Measurements from ENCODE around the gene EMILIN2.
"Not testable (repeated sequence)": the region's sequence is repeated elsewhere in the genome, so short reads cannot be mapped to it uniquely, and the experiment has no call there.

Gene EMILIN2

DNA sequence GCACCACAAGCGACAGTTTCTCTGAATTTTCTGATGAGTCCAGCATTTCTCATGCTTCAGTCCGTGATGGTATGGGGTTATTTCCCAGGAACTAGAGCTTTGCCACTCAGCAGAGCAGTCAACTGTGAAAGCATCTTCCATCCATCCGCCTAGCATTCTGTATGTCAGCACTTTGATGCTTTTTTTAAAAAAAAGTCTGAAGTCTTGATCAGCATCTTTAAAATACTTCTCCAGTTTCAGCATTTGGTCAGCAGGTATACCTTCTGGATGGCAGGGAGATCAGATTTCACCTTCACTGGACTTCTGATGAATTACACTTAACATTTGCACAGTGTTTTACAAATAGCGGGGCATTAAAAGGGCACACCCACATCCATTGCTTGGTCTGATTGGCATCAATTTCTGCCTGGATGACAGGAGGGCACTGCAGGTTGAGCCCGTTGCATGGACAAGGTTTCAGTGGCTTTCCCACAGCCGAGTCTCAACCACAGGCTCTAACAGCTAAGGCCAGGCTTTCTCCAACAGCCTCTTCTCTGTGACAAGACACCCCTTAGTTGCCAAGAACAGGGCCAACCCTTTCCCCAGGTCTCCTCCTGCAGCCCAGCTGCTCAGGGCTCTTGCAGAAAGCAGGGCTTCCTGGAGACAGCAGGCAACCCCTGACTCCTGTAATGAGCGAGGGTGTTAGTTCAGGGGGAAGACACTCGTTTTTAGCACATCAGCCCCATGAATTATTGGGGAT lies 54.0 kb downstream of the EMILIN2 start:
- DNase-seq (ENCODE audit: low read depth) = no peak

DNA sequence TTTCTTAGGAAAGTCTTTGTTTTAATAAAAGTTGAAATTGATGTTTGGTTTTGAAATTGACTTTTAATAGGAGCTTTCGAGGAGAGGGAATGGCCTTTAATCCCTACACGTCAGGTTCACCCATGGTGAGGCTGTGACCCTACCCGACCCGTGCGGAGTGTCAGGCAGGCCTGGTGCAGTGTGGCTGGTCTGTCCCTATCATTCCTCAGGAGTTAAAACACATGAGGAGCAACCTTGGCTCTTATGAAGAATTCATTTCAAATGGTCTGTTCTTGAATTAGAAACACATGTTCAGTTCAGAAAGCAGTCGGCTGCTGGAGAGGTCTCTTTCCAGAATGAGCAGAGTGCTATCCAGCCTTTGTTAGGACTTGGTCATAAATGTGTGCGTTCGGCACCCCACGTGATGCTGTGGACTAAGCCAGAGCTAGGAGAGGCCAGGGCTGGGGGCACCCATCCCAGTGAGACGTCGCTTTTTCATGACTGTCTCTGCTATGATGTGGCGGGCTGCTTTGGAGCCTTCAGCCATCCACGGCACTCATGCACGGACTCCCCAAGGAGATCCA lies 54.7 kb downstream of the EMILIN2 start:
- DNase-seq (ENCODE audit: low read depth) = no peak

GRCh38 chr18:2902327-2902726 lies 55.5 kb downstream of the EMILIN2 start:
- DNase-seq (ENCODE audit: low read depth) = no peak

GRCh38 chr18:2903006-2903405 lies 56.2 kb downstream of the EMILIN2 start:
- no peak for DNase-seq (ENCODE audit: low read depth)

- peak; percentile 36 for DNase-seq (ENCODE audit: low read depth)
Observed at GRCh38 chr18:2905854-2906703, 59.3 kb downstream of the EMILIN2 start.

DNA sequence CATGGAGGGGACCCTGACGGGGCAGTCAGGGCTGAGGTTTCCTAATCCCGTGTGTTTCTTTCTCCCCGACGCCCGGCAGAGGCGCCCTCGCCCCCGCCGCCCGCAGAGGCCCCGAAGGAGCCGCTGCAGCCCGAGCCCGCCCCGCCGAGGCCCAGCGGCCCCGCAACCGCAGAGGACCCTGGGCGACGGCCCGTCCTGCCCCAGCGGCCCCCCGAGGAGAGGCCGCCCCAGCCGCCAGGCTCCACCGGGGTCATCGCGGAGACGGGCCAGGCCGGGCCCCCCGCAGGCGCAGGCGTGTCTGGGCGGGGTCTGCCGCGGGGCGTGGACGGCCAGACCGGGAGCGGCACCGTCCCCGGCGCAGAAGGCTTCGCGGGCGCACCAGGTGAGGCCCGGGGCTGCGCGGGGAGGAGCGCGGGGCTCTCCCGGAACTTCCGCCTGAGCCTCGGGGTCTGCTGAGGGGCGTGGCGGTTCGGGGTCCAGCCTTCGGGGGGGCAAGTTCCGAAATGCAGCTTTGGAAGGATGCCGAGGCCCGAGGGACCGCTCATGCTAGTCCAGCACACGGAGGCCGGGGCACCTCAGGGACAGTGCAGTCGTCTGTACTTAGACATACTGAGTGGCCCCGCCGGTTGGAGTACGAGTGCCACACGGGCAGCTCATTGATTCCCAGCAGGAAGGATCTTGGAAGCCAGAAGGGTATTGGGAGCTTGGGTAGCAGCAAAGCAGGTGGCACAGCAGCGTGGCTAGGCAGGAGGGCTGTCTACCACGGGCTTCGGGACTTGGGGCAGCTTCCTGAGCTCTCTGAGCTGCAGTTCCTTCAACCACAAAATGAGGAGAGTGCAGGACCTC lies 60.1 kb downstream of the EMILIN2 start:
- peak; percentile 39 for DNase-seq (ENCODE audit: low read depth)

GRCh38 chr18:2907550-2908135 lies 60.8 kb downstream of the EMILIN2 start:
- DNase-seq (ENCODE audit: low read depth) = no peak

- no peak for DNase-seq (ENCODE audit: low read depth)
Observed at GRCh38 chr18:2908166-2908945, 61.5 kb downstream of the EMILIN2 start.

- no peak for DNase-seq (ENCODE audit: low read depth)
Observed at GRCh38 chr18:2908946-2909335, 62.1 kb downstream of the EMILIN2 start.

DNA sequence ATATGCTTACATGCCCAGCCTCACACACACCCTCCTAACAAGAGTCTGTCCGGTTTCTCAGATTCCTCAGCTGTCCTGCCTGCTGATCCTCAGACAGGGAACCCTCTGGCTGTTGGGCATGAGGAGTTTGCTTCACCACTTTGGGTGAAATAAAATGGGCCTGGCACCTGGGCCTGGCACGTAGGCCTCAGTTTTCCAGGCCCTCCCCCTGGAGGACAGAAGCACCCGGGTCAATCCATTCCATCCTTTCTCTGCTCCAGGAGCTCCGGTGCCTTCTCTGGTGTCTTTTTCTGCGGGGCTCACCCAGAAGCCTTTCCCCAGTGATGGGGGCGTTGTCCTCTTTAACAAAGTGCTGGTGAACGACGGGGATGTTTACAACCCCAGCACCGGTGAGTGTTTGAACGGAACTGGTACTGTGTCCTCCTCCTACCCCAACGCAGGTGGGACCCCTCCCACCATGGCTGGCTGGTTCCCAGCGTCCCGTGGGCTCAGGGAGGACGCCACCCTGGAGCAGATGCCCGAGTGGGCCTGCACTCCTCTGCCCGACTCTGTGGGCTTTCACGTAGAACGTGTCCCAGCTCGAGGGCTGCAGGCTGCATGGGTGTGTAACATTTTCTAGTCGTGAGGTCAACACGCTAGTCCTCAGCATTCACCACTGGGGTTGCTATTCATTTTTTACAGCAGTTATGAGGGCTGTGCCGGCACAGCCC lies 62.8 kb downstream of the EMILIN2 start:
- no peak for DNase-seq (ENCODE audit: low read depth)

- no peak for DNase-seq (ENCODE audit: low read depth)
Observed at GRCh38 chr18:2910261-2910660, 63.5 kb downstream of the EMILIN2 start.

DNA sequence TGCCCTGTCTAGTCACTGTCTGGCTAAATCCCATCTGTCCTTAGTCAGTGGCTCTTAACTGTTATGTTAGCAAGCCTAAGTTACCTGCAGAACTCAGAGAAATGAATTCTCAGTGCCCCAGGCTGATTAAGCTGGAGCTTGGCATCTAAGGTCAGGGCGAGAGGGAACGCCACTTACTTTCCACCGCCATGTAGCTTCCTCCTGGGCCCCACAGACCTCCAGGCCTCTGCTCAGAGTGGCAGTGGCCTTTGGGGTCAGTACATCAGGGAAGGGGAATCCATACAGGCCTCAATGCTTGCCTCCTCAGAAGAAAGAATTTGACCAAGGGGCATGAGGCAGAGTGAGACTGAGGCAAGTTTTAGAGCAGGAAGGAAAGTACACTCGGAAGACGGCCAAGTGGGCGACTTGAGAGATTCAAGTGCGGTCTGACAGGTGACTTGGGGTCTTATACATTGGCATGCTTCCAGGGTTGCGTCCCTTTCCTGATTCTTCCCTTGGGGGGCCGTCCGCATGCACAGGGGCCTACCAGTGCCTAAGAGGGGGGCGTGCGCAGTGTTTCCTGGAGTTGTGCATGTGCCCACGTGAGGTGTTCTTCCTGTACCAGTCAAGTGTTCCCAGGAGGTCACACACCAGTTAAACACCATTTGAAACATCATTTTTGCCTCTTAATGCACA lies 64.1 kb downstream of the EMILIN2 start:
- DNase-seq (ENCODE audit: low read depth) = no peak

DNA sequence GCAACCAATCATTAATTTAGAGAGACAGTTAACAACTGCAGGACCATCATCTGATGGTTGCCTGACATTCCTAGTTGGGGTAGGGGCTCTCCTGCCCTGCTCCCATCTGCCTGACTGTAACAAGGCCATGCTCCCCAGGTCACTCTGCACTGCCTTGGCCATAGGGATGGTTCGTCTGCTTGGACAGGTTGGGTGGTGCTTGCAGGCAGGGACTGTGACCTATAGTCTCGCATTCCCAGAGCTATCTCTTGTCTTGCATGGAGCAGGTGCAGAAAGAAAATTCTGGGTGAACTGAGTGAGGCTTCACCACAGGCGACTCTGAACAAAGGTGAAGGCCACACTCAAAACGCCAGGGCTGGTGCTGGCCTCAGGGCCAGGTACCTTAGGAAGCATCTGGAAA lies 64.7 kb downstream of the EMILIN2 start:
- DNase-seq (ENCODE audit: low read depth) = no peak

DNA sequence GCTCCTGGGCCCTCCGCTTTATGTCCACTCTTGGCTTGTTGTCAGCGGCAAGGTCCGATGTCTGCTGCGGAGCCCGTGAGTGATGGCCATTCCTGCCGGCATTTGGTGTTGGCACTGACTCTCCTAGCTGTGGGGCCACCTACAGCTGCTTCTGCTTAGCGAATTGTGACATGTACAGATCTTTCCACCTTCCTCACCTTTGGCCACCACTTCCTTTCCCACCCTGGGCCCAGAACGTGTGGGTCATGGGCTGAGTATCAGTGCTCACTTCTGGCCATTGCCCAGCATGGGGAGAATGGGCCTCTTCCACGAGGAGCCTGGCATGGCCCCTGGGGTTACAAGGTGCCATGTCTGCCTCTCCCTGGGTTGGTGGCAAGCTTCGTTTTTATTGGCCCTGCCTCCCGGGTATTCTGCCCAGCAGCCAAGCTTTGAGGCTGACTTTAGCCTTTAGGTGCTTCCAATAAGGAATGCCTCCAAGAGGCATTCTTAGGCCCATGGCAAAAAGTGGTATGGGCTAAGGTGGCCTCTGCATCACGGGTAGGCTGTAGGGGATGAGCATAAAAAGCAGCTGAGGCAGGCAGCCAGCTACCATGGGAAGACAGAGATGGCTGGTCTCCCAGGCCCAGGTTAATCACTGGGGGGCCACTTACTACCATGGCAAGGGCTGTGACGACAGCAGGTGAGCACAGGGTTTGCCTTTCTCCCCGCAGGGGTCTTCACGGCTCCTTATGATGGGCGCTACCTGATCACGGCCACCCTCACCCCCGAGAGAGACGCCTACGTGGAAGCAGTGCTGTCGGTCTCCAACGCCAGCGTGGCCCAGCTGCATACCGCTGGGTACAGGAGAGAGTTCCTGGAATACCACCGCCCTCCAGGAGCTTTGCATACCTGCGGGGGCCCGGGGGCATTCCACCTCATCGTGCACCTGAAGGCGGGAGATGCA lies 65.8 kb downstream of the EMILIN2 start:
- no peak for DNase-seq (ENCODE audit: low read depth)

- DNase-seq (ENCODE audit: low read depth) = no peak
Observed at GRCh38 chr18:2913398-2914005, 66.7 kb downstream of the EMILIN2 start.

DNA sequence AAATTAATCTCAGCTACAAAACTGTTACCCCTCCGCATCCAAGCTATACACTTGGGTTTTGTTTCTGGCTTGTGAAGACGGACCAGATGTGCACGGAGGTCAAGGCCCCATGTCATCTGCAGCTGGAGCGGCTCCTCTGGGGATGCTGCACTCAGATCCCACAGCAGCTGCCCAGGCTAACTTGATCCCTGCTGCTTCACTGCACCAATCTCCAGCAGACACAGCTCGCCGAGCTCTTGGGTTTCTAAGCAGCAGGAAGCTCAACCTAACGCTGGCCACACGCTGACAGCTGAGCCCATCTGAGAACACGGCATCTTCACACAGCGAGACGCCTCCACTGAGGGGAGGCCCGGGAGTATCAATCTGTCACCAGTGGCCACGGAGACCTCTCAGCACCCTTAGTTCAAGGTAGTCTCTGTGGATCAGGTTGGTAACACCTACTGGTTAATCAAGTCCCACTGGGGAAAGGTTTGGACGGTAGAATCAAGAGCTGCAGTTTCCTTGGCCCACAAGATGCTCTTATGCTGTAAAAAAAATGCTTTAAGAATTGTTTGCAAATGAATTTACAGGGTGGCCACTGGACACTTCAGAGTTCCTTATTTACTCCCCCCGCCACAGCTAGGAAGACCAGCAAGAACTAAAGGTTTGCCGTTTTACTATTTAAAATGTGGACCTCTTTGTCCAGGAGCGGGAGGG lies 67.5 kb downstream of the EMILIN2 start:
- DNase-seq (ENCODE audit: low read depth) = no peak

- DNase-seq (ENCODE audit: low read depth) = no peak
Observed at GRCh38 chr18:2914881-2915240, 68.1 kb downstream of the EMILIN2 start.

- DNase-seq (ENCODE audit: low read depth) = not testable (repeated sequence)
Observed at GRCh38 chr18:2915486-2915885, 68.7 kb downstream of the EMILIN2 start.

Data from activated T-helper 9 cell treated with anti-CD3 and anti-CD28 coated beads, Interleukin-2, amount 50 U/mL, for 16 hours (primary cell).